Hepatic stellate cell (primary cell): ENCODE data around the gene MS4A6E.
"Not testable (repeated sequence)": the region's sequence is repeated elsewhere in the genome, so short reads cannot be mapped to it uniquely, and the experiment has no call there.

Source experiments
- DNase-seq: peaks from one replicate; pipeline ENCODE4 v3.0.0; 2011; ENCODE audit warnings: low spot score

The MS4A6E gene

DNA sequence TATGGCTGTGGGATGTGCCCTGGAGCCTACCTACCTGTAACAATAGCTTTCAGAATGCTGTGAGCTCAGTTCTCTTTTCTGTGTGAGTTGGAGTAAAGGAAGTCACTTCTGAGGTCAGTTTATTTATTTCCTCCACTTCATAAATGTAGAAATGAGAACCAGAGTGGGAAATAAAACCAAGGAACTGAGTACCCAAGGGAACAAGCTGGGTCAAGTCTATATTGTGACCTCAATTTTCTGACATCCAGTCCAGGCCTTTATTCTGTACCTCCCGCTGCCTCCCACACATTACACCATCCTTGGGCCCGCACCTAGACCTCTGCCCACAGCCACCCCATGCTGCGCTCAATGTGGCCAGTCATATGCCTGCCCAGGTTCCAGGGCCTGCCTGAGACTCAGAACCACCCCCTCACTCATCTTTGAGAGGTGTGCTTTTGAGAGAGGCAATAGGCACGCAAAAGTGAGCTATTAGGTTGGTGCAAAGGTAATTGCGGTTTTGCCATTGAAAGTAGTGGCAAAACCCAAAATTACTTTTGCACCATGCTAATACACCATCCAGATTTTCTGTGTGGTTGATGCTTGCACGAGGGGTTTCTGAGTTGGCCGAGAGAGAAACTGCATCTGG lies 9.8 kb downstream of the MS4A6E start:
- no peak for DNase-seq

DNA sequence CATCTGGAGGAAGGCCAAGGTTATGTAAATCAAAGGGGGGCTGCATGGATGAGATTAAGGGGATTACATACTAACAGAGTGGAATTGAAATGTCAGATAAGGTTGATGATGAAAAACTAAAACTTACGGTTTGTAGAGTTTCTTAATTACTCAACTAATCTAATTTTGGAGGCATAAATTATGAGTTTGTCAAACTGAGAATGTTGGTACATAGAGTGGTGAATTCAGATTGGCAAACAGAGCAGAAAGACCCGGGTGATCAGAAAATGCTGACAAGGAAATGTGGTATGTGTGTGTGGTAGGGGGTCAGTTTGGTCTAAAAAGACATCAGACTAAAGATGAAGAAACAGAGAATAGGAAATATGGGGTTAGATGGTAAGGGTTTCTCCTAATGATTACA lies 11.0 kb downstream of the MS4A6E start:
- DNase-seq = no peak

DNA sequence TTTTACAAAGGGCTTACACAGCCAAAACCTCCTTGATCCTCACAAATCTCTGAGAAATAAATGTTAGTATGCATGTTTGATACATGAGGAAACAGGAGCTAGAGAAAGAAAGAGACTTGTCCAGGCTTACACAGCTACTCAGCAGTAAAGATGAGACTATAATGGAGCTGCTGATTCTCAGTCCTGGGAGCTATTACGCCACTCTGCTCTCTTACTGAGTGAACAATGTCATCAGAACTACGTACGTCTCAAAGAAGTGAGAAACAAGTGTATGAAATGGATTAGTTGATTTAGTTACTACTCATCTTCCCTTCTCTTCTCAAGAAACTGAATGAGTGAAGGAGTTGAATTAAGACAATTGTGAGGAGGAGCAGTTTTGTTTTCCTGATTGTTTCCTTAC lies 12.3 kb downstream of the MS4A6E start:
- DNase-seq = no peak

DNA sequence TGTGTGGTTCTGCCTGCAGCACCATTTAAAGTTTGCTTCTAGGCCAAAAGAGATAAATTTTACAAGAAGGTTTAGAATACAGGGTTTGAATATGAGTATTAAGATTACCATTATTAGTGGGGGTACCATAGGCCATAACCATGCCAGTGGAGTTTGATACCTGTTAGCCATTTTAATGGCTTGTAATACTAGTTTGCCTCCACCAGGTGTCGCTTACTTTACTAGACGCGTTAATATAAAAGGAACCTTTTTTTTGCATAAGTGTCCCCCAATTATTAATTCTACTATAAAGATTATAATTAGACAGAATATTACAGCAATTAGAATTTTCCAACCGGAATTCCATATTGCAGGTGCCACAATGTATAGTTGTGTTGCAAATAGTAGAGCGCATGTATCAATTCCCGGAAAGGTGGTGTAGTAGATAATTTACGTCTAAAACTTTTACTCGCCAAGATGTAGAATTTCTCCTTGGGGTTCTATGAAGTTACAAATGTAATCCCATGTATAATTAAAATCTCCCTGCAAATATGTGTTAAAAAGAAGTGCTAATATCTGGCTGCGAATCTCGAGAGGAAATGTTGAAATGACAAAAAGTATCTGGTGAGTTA lies 16.1 kb downstream of the MS4A6E start:
- DNase-seq = no peak

DNA sequence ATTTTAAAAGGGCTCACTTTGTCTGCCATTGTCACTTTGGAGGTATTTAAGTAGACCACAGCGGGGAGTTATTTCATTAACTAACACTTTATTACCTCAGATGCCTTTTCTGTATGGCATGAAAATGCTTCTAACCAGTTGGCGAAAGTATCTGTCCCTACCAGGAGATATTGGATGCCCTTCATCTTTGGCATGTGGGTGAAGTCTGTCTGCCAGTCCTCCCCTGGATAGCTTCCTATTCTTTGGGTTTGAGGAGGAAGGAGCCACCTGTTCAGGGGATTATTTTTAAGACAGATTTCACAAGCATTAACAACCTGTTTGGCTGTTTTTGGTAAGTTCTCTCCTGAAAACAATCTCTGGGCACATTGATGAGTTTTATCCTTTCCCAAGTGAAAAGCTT lies 17.1 kb downstream of the MS4A6E start:
- no peak for DNase-seq

DNA sequence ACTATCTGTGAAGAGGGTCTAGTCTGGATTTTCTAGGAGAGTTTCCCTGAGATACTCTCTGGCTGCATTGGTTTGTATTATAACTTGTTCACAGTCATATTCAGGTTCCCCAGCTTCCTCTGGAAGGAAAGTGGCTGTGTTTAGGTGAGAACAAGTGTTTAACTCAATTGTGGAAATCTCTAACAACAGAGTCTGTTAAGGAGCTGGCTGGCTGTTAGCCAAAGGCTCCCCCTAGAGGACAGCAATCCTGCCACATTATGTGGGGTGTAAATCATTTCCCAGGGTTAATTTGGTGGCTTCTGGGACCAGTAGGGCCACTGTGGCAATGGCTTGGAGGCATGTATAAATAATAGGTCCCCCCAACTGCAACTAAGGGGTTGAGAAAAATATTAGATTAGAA lies 18.4 kb downstream of the MS4A6E start:
- no peak for DNase-seq

DNA sequence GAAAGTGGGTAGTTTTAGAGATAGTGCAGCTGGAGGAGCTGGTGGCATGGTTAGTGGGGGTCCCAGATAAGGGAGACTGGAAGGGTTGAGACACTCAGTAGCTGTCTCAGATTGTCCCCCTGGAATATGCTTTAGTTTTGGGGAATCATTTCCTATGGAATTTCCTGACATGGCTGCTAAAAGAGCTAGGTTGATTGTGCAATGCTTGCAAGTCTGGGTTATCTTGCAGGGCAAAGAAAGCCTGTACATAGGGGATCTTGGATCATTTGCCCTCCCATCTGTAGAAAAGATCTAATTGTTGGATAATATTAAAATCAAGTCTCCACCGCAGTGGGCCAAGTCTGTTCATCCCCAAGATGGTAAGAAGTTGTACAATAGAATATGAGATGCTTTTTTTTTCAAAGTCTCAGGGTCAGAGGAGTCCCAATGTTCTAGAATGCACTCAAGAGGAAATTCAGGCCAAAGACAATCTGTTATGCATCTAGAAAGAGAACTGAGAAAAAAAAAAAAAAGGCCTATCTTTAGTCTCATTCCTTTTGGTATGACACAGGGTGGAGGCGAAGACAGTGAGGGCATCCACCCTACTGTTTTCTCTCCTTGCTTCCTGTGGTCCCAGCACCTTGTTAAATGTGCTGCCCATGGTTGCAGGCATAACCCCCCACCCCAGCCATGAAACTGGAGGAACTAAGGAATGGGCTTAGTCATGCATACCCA lies 20.2 kb downstream of the MS4A6E start:
- no peak for DNase-seq

DNA sequence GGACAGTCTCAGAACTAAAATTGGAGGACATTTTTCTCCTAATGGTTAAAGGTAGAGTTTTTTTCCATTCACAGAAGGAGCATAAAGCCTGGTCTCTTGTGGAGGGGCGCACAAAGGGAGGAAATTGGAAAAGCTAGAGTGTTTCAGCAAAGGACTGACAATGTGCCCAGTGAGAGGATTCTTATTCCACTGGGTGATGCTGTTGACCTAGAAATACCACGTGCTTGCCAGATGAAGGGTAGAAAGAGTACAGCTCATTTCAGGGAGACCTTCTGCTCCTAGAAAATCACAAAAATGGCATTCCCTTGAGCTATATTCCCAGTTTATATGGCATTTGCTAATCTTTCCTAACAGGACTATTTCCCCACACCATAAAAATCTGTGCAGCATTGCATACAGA lies 21.1 kb downstream of the MS4A6E start:
- no peak for DNase-seq

DNA sequence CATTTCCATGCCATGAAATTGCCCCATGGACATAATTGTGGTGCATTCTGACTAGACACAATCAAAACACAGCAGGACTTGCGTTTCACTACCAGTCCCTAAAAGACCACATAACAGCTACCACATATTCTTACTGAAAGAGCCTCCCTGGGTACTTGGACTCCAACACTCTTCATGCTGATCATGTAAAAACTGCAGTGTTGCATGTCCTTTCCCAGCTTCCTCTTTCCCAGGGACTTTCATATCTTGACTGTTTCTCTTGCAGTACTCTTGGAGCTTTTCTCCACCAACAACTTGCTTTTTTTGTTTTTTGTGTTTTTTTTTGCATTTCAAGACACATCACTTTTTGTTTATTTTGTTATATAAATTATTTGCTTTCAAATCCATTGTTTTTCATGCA lies 22.9 kb downstream of the MS4A6E start:
- DNase-seq = no peak

DNA sequence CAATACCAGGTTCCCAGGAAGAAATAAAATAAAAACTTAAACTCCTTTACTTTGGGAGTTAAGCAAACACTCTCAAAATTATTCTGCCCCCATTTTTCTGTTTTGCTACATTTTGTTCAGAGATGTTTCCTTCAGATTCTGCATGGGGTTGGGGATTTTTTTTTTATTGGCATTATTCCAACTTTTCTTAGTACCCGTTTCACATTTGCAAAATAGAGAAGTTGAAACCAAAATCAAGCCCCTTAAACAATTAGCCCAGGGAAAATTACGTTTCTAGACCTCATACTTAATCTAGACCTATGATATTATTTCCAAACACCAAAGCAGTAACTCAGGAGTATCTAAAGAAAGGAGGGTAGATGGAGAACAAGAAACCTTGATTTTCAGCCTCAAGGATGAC lies 30.7 kb downstream of the MS4A6E start:
- DNase-seq = no peak

DNA sequence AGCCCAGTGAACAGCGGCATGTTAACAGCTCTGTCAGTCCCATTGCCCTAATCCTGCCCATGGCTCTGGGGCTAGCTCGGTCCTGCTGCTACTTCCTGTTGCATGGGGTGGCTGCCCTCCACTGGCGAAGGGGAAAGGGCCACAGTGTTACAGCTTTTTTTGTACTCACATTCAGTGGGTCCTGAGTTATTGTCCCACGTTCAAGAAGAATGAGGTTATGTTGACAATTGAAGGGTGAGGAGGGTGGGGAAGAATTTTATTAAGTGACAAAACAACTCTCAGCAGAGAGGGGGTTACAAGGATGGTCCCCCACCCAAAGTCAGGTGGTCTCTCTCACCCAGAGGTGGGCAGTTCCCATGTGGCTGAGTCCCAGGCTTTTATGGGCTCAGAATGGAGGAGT lies 33.6 kb downstream of the MS4A6E start:
- no peak for DNase-seq

DNA sequence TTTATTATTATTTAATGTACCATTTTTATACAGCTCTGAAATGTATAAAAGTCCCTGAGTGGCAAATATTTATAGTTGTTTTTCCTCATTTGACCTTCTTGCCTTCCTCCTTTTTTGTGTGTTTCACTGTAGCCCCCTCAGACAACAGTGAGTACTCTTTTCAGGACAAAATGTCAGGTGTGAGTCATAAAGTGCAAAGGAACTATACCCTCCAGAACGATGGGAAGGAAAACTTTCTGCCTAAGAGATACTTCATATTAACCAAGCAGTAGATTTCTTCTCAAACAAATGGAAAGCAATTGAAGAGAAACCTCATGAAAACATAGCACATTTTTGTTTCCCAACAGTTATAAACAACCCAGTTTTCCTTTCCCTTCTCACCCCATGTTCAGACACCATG lies 35.2 kb downstream of the MS4A6E start:
- DNase-seq = no peak

DNA sequence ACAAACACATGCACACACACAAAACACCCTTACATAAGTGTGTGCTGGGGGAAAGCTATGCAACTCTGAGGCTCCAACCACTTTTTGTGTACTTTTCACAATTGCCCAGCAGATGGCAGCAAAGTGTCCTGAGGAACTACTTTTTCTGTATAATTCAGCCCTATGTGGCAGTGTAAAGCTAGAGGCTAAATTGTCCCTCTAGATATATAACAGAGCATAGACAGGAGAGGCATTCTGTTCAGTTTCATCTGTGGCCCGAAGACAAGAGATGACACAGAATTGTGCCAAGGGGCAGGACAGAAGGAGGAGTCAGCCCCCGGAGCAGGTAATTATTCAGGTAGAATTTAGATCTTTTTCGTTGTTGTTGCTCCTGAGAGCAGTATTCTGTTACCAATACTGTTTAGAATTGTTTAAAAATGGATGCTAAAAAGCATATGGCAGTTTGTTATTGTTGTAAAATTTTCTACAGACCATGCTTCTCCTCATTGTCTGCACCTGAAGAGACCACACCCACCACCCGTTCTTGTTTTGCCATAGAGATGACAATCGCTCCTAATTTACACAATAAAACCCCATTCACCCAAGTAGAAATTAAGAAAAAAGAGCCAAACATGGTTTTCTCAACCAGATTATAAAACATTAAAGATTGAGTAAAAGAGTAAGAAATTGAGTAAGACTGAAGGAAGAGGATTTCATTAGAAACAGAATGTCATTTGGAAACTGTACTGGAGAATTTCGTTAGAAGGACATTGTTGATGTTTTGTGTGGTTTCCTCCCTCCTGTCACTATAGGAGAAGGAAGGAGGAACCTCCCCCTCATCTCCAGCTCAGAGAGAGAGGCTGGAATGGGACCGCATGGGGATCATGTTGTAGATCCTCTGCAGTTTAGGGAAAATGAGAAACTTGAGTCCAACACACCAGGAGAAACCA lies 36.8 kb downstream of the MS4A6E start:
- DNase-seq = peak; percentile 43

DNA sequence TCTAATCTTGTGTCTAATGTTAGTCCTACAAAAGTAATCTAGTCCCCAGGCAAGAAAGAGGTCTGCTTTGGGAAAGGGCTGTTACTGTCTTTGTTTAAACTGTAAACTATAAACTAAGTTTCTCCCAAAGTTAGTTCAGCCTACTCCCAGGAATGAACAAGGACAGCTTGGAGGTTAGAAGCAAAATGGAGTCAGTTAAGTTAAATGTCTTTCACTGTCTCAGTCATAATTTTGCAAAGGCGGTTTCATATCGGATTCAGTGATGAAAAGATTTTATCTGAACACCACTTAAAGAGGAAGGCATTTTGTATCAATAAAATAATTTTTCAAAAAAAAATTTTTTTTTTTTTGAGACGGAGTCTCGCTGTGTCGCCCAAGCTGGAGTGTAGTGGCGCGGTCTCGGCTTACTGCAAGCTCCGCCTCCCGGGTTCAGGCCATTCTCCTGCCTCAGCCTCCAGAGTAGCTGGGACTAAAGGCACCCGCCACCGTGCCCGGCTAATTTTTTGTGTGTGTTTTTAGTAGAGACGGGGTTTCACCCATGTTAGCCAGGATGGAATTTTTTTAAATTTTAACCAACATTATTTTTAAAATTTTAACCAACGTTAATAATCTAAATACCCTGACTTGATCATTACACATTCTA lies 39.3 kb downstream of the MS4A6E start:
- DNase-seq = not testable (repeated sequence)

DNA sequence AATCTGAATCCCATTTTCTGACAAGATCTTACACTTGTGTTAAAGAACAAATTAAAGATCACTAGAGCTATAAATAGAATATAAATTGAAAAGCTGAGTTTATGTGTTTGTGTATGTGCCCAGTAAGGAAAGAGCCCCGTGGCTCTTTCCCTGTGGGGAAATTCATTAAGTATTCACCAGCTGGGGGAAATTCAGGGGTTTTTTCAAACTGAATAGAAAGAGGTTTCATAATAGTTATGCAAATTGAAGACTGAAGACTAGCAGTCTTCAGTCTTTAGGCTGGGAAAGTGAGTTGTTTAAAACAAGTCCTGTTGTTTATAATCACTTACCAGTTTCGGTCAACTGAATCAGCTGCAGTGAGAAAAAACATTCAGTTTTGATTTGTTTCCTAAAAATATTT lies 40.0 kb downstream of the MS4A6E start:
- DNase-seq = no peak

DNA sequence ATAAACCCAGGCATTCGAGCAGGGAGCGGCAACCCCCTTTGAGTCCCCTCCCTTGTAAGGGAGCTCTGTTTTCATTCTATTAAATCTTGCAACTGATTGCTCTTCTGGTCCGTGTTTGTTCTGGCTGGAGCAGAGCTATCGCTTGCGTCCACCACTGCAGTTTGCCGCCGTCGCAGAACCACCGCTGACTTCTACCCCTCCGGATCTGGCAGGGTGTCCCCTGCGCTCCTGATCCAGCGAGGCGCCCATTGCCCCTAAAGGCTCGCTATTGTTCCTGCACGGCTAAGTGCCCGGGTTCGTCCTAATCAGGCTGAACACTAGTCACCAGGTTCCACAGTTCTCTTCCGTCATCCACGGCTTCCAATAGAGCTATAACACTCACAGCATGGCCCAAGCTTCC lies 40.8 kb downstream of the MS4A6E start:
- DNase-seq = no peak

DNA sequence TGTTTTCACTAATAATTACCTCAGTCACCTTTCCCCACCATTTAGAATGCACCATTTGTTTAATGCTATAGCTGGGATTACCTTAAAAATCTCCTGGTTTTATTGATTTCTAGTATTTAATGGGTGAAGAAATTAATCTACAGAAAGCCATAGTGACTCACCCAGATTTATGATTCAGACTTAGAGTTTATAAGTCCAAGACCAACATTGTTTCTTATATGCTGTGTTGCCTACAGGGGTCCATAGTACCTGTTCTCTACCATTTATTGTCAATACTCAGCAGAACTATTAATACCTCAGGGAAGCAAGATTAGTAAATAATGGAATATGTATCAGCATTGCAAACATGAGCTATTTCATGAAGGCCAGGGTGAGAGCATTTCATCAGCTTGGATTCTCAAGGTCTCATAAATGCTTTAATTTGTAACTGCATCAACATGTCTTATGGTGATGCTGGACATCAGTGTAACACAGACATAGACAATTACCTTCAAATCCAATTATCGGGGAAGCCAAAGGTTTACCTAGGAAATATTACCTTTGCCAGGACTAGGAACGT lies 43.3 kb downstream of the MS4A6E start:
- DNase-seq = no peak

DNA sequence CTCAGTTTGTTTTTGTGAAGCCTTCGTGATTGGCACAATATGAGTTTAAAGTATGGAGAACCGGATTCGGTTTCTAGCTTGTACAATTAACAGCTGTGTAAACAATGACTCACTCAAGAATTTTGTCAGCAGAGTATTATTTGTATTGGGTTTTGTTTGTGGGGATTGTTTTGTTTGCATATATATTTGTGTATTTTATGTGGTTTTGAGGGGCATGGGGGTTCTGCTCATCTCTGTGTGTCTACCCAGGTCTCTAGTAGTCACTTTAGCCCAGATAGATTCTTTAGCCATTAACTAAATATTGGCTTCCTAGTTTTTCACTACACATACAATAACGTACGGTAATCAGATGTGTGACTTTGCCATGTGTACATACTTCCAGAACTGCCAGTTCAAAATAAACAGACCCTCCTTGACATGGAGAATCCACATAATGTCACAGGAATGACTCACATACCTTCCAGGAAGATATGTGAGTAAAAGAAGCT lies 43.8 kb downstream of the MS4A6E start:
- no peak for DNase-seq

DNA sequence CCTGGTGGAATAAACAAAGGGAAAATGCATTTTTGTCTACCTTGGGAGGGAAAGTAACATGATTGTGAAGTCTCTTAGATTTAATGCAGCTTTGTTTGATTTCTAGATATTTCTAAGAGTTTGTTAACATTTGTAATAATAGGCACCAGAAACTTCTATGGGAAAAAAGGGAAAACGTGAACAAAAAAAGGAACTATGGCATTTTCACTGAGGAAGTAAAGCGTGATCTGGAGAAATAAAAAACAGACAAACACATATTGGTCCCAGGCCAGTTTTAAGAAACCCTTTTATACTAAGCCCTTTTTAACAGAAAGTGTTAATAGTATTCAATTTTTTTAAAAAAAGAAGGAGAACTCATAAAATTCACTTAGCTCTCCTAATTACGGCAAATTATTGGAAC lies 44.3 kb downstream of the MS4A6E start:
- DNase-seq = no peak

DNA sequence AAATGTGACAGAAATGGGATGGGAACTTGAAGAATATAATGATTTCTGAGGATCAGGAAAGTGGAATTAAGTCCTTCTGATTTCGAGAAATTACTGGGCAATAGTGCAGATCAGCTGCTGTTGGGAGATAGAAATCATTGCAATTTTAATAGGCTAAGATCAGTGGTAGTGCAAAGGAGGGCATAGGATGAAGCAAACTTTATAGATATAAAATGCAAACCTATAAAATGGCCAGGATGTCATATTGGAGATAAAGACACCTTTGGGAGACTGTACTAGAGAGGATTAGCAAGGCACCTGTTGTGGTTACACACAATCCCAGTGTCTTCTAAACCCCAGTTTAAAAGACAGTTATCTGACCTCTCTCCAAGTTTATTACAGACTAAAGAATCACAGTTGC lies 44.8 kb downstream of the MS4A6E start:
- DNase-seq = no peak

DNA sequence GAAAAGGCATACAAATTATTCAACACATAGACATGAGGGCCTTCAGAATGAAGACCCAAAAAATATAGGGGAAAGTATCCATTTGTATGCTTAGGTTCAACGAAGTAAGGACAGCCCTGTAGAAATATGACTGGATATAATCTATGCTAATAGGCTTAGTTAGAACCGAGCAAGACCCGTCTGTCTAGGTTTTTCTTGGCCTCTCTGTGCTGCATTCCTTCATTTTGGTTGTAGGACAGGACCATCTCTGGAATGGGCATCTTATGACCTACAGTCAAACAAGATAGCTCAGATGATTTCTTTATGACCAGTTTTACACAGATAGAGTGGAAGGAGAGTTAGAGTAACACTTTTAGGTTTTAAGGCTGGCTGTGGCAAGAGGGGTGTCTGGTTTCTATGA lies 45.7 kb downstream of the MS4A6E start:
- DNase-seq = no peak

DNA sequence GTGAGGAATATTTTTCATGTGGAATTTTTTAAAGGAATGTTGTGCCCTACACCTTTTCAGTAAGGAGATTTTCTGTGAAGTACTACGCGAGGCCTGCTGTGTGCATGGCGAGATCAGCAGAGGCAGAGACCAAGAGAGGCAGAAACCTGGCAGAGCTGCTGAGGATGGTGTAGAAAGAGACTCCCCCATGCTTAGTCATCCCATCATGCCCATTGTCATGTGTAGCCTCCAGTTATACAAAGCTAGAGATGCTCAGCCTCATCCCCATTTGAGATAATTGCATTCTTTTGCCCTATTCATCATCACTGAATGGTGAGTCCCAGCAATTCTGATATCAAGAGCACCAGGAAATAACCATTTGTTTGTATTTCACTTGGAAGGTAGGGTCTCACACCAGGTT lies 48.3 kb downstream of the MS4A6E start:
- no peak for DNase-seq
